Adrenal gland (tissue), 12 donors: ENCODE measurements around the gene RIN2. TPM values are rescaled to one million over a fixed set of nuclear protein-coding genes. Genes with fewer than 3 reads are reported as not detected.
A peak's percentile ranks its signal among the peaks of the same experiment; 100 is the strongest.
"Not testable (repeated sequence)": the region's sequence is repeated elsewhere in the genome, so short reads cannot be mapped to it uniquely, and the experiment has no call there.

ENCODE experiments used
- DNase-seq, 7 donors: peaks; one replicate each; pipeline ENCODE4 v3.0.0-alpha.2; 2019 to 2020
- H3K27ac ChIP-seq, 5 donors: fragments of 200-600 bp; sonication (generic) in 4 of 5; 1 replicate in 3 of 5; 2 replicates in 2 of 5; pipeline versions ENCODE4 v1.5.1 to v1.8.0; 2016 to 2020; ENCODE audit warnings: mild to moderate bottlenecking in 1 of 5
- H3K27me3 ChIP-seq: fragments of 200-600 bp; 2 replicates; pipeline ENCODE4 v1.8.0; 2021
- H3K36me3 ChIP-seq, 2 donors: fragments of 200-600 bp; replicated peaks in 1 of 2; 1 replicate in 1 of 2; 2 replicates in 1 of 2; pipeline versions ENCODE4 v1.5.1 to v1.8.0; 2018 to 2022
- H3K4me1 ChIP-seq, 2 donors: fragments of 200-600 bp; replicated peaks in 1 of 2; 1 replicate in 1 of 2; 2 replicates in 1 of 2; pipeline versions ENCODE4 v1.5.1 to v1.8.0; 2018 to 2021
- H3K4me3 ChIP-seq, 4 donors: fragments of 200-600 bp; sonication (generic) in 3 of 4; one replicate each; pipeline ENCODE4 v1.5.1; 2016 to 2018
- H3K9me3 ChIP-seq, 3 donors: fragments of 200-600 bp; sonication (generic) in 1 of 3; replicated peaks in 1 of 3; 1 replicate in 2 of 3; 2 replicates in 1 of 3; pipeline versions ENCODE4 v1.5.1 to v1.8.0; 2016 to 2021
- POLR2A ChIP-seq, 2 donors: fragments of 450-650 bp; IDR thresholded peaks; one replicate each; pipeline ENCODE4 v1.6.1; 2017; ENCODE audit warnings: antibody characterized with exemption in 2 of 2, mild to moderate bottlenecking in 2 of 2, moderate library complexity in 1 of 2
- WGBS, 4 donors: extraction: QIAGEN DNeasy Blood & Tissue Kit in 2 of 4; methylation state at CpG; one replicate each; pipeline versions ENCODE4 v1.1.5 to v1.1.7; 2013 to 2017; 5-methylcytosine and 5-hydroxymethylcytosine counted together
- intact Hi-C, 2 donors: fragments of 100-400 bp; cut with DNase I; formaldehyde crosslinking; loops; one replicate each; pipeline versions ENCODE4 v1.14.1 to v1.15.0; 2022 to 2023
- polyA plus RNA-seq, 3 donors: library from polyadenylated mRNA; stranded (reverse); fragments of 200-250 nt in 2 of 3; fragments of 350-450 nt in 1 of 3; fragmentation: Illumina TruSeq in 1 of 3; extraction: RNeasy Lipid Tissue Mini Kit (QIAGEN cat#74804) in 1 of 3; gene quantifications; one replicate each; pipeline ENCODE4 v1.2.3, GENCODE V29; 2013 to 2014
- total RNA-seq, 9 donors: library from RNA; depleted of rRNA in 4 of 9; stranded (reverse); fragments of >200 nt in 4 of 9; fragments of 120-200 nt in 1 of 9; fragmentation: NEBNext Ultra II Directional in 1 of 9; extraction: Animal tissue kit (Norgen Biotek cat#: 25700) in 1 of 9; gene quantifications; one replicate each; pipeline versions ENCODE4 v1.1.0 to v1.2.4, GENCODE V29; 2013 to 2023
- TF ChIP-seq, protein P1 (sequence below), 6 experiments: fragments of 450-650 bp in 4 of 6; fragments of 200-600 bp in 2 of 6; sonication (generic) in 1 of 6; IDR thresholded peaks; 1 replicate in 5 of 6; 2 replicates in 1 of 6; pipeline versions ENCODE4 v1.5.1 to v1.8.0; 2016 to 2021; ENCODE audit warnings: antibody characterized with exemption in 6 of 6, mild to moderate bottlenecking in 2 of 6, moderate library complexity in 1 of 6
- donor health status: healthy with polysubstance abuse.
- donor health status: Bipolar disorder and iron deficiency.
- donor health status: DM: yes; HTN: yes; CAD: no.
- donor health status: DM: no; HTN: no; CAD: no.
- donor health status: DM: no; HTN: no; CAD: no.
- donor health status: DM: yes; HTN: yes; CAD: no.

The RIN2 gene
- total and polyA plus RNA-seq, 12 donors: 6.9 to 68.8 (median 40.6) TPM

DNA sequence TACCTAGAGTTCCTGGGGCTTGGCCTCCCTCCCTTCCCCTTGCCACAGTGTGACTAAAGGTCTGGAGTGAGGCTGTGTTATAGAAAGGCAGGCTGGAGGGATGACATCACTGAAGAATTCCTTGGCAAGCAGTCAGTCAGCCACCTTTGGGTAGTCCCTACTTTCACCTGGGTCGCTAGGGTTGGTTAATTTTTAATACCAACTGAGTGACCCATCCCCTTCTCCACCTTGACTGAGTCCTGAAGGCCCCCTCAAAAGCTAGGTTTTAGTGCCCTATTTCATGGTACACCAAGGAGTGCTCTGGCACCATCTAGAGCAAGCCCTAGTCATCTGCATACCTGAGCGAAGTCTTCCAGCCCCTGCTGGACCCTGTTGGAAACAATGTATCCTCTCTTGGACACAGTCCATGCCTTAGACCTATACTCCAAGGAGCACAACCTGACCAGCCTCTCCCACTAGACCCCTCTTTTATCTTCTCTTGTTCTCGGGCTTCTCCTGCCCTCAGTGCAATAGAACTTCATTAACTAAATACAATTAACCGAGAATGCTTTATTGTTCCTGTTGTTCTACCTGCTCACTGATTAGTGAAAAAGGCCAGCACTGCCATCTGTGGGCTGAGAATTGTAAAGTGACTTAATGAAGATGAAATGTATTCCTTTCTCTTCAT lies 44.6 kb downstream of the RIN2 start:
- Histone ChIP-seq H3K9me3 (no peaks in the 10 kb centered on the region), H3K36me3 (peaks cover 0 to 6% of the 10 kb centered on the region in 2 donors), H3K27ac (no peak overlapping the region), H3K4me1 (peaks cover 10 to 11% of the 10 kb centered on the region in 2 donors), H3K4me3 (no peak overlapping the region), H3K27me3 (no peaks in the 10 kb centered on the region)
- DNase-seq: no peak
- TF ChIP-seq, protein P1, sequence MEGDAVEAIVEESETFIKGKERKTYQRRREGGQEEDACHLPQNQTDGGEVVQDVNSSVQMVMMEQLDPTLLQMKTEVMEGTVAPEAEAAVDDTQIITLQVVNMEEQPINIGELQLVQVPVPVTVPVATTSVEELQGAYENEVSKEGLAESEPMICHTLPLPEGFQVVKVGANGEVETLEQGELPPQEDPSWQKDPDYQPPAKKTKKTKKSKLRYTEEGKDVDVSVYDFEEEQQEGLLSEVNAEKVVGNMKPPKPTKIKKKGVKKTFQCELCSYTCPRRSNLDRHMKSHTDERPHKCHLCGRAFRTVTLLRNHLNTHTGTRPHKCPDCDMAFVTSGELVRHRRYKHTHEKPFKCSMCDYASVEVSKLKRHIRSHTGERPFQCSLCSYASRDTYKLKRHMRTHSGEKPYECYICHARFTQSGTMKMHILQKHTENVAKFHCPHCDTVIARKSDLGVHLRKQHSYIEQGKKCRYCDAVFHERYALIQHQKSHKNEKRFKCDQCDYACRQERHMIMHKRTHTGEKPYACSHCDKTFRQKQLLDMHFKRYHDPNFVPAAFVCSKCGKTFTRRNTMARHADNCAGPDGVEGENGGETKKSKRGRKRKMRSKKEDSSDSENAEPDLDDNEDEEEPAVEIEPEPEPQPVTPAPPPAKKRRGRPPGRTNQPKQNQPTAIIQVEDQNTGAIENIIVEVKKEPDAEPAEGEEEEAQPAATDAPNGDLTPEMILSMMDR (IDR thresholded peaks at IDR 0.05): peak in 2 of 6 experiments; percentile 3 to 20
- TF ChIP-seq POLR2A (IDR thresholded peaks at IDR 0.05): no peak
- 93 to 99% (median 96%) methylated on average over 4 of the region's 4 CpGs for WGBS, 4 donors
- intact Hi-C loops: no loop called here

DNA sequence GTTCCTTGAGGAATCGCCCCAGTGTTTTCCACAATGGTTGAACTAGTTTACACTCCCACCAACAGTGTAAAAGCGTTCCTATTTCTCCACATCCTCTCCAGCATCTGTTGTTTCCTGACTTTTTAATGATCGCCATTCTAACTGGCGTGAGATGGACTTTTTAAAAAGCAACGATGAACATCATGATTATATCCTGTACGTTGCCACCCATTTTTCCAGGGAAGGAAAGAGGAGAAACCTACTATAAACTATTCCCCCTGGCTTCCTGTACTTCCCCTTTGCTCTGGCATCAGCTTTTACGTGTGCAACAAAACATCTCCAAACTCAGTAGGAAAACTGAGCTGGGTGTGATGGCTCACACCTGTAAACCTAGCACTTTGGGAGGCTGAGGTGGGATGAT lies 48.2 kb downstream of the RIN2 start:
- H3K27me3 ChIP-seq, intact Hi-C loops, H3K36me3 ChIP-seq, H3K9me3 ChIP-seq, H3K27ac ChIP-seq, H3K4me3 ChIP-seq, DNase-seq: not testable (repeated sequence)
- WGBS, 4 donors: 78 to 93% (median 84%) methylated on average over 7 of the region's 7 CpGs
- peaks cover 10 to 12% of the 10 kb centered on the region in 2 donors for H3K4me1 ChIP-seq

DNA sequence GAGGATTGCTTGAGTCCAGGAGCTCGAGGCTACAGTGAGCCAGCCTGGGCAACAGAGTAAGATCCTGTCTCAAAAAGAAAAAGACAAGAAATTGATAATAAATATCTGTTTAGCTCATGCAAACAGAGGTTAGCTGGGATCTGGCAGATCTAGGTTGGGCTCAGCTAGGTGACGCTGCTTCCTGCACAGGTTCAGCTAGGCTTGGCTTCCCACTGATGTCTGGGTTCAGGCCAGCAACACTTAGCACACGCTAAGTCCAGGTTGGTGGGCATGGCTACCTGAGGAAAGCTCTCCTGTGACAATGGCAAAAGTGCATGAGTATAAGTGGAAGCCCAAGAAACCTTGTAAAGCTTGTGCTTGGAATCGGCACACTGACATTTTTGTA lies 48.7 kb downstream of the RIN2 start:
- TF ChIP-seq POLR2A (IDR thresholded peaks at IDR 0.05): no peak
- TF ChIP-seq, protein P1 (IDR thresholded peaks at IDR 0.05): no peak
- no peaks in the 10 kb centered on the region for H3K36me3 ChIP-seq
- 54 to 72% (median 69%) methylated on average over 3 to 4 of the region's 4 CpGs for whole genome bisulfite sequencing, 4 donors
- H3K27ac ChIP-seq: peak overlapping the region in 1 of 5 donors; percentile 47
- no peaks in the 10 kb centered on the region for H3K27me3 ChIP-seq
- no peak overlapping the region for H3K4me3 ChIP-seq
- H3K9me3 ChIP-seq: no peaks in the 10 kb centered on the region
- peaks cover 10 to 12% of the 10 kb centered on the region in 2 donors for H3K4me1 ChIP-seq
- intact Hi-C loops: no loop called here
- no peak for DNase-seq

DNA sequence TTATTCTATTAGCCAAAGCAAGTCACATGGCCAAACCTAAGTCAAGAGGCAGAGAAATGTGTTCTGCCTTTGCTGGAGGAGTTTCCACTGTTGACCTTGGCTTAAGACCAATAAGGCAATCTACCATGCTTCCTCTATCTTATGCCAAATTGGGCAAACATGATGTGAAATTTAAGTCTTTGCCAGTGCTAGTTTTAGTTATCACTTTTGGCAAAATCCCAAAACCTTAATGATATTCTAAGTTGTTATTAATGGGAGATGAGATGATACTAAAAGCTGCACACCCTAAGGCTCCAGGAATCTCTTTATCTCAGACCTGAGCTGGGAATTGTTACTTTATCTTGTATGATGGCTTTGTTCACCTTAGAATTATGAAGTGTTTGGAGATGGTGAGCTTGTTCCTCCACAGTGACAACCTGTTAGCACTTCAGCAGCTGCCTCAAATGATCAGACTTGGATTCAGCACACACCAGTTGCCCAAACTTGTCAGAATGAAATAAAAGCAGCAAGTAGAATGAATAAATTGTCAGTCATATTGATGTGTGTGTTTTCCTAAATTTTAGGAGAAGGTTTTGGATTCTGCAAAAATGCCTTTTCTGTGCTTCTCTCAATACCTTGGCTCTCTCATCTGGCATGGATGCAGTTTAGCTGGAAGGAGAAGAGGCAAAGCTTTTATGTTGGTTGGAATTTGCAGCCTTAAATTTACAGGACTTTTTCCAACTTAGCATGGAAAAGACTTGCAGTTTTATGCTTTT lies 49.3 kb downstream of the RIN2 start:
- intact Hi-C loops: no loop called here
- DNase-seq: peak in 2 of 7 donors; percentile 49 to 51
- Histone ChIP-seq H3K36me3 (no peaks in the 10 kb centered on the region), H3K27me3 (no peaks in the 10 kb centered on the region), H3K27ac (peak overlapping the region in 1 of 5 donors; percentile 47), H3K4me3 (no peak overlapping the region), H3K9me3 (no peaks in the 10 kb centered on the region), H3K4me1 (peaks cover 10 to 12% of the 10 kb centered on the region in 2 donors)
- TF ChIP-seq, protein P1 (IDR thresholded peaks at IDR 0.05): no peak
- TF ChIP-seq POLR2A (IDR thresholded peaks at IDR 0.05): no peak
